Measurements from ENCODE around the gene LRRN4CL.

DNA sequence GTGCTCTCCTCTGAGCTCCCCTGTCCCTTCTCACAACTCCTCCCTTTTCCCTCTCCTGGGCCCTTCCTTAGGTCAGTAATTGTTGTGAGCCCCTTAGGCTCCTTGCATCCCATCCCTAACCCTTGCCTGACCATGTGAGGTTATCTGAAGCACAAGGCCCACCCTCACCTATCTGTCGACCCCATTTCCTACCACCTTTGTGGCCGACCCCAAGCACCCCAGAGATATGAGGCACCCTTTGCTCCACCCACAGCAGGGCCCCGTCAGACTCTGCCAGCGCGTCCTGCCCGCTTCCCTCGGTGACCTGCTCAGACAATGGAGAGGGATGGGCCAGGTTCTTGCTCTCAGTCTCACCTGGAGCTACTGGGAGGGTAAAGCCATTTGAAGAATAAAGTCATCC lies 19.5 kb upstream of the LRRN4CL start:
- TF ChIP-seq YY1 (IDR thresholded peaks at IDR 0.05; ENCODE audit: insufficient read depth, insufficient read length): no peak
- no peak for TF ChIP-seq ZNF274 (IDR thresholded peaks at IDR 0.05; ENCODE audit: low read depth, low read length)
